ENCODE data around the gene FGF2. TPM values are rescaled to one million over a fixed set of nuclear protein-coding genes. Genes with fewer than 3 reads are reported as not detected.
"Not testable (repeated sequence)": the region's sequence is repeated elsewhere in the genome, so short reads cannot be mapped to it uniquely, and the experiment has no call there.

Gene FGF2
- total RNA-seq, 4 donors from 2014 or later: 32.5 to 54.7 (median 41.8) TPM

GRCh38 chr4:122833999-122834398 is 7.4 kb downstream of the FGF2 start:
- no peak for ATAC-seq
- Histone ChIP-seq H3K9me3 (no peaks in the 10 kb centered on the region), H3K4me1 (peaks cover 12 to 100% (median 23%) of the 10 kb centered on the region in 3 donors), H3K36me3 (no peaks in the 10 kb centered on the region), H3K27me3 (no peaks in the 10 kb centered on the region), H3K27ac (peak overlapping the region in 2 of 4 donors; percentile 20 to 28), H3K4me3 (no peak overlapping the region)
- WGBS, 2 donors (ENCODE audit: low coverage in 1 of 2): 63 to 70% methylated on average over 4 of the region's 4 CpGs
- TF ChIP-seq CTCF (IDR thresholded peaks at IDR 0.05) (no peak), POLR2A (IDR thresholded peaks at IDR 0.05) (no peak), POLR2AphosphoS5 (IDR thresholded peaks at IDR 0.05) (no peak), EP300 (IDR thresholded peaks at IDR 0.05) (no peak)

GRCh38 chr4:122836941-122837340 is 10.3 kb downstream of the FGF2 start:
- no peaks in the 10 kb centered on the region for H3K36me3 ChIP-seq
- H3K9me3 ChIP-seq: no peaks in the 10 kb centered on the region
- TF ChIP-seq POLR2A (IDR thresholded peaks at IDR 0.05): no peak
- TF ChIP-seq CTCF (IDR thresholded peaks at IDR 0.05): no peak
- TF ChIP-seq POLR2AphosphoS5 (IDR thresholded peaks at IDR 0.05): no peak
- H3K4me1 ChIP-seq: peaks cover 14 to 97% (median 19%) of the 10 kb centered on the region in 3 donors
- ATAC-seq: no peak
- no peak overlapping the region for H3K4me3 ChIP-seq
- WGBS, 2 donors (ENCODE audit: low coverage in 1 of 2): 54 to 82% methylated on average over 2 of the region's 2 CpGs
- no peaks in the 10 kb centered on the region for H3K27me3 ChIP-seq
- H3K27ac ChIP-seq: no peak overlapping the region

GRCh38 chr4:122838034-122838433 is 11.4 kb downstream of the FGF2 start:
- H3K4me1 ChIP-seq: peaks cover 15 to 97% (median 17%) of the 10 kb centered on the region in 3 donors

GRCh38 chr4:122842392-122842791 is 15.8 kb downstream of the FGF2 start:
- no peaks in the 10 kb centered on the region for H3K9me3 ChIP-seq
- H3K4me1 ChIP-seq: peaks cover 10 to 69% (median 15%) of the 10 kb centered on the region in 3 donors
- TF ChIP-seq POLR2AphosphoS5 (IDR thresholded peaks at IDR 0.05) (no peak), POLR2A (IDR thresholded peaks at IDR 0.05) (no peak), EP300 (IDR thresholded peaks at IDR 0.05) (no peak), CTCF (IDR thresholded peaks at IDR 0.05) (no peak)
- ATAC-seq: no peak
- WGBS, 2 donors (ENCODE audit: low coverage in 1 of 2): 0 to 57% methylated on average over 1 of the region's 1 CpG
- peak overlapping the region in 3 of 4 donors; percentile 7 to 38 (median 10) for H3K27ac ChIP-seq
- no peaks in the 10 kb centered on the region for H3K27me3 ChIP-seq
- H3K36me3 ChIP-seq: no peaks in the 10 kb centered on the region
- H3K4me3 ChIP-seq: no peak overlapping the region

More at GRCh38 chr4:122838034-122838433, 11.4 kb downstream of the FGF2 start:
- WGBS, 2 donors (ENCODE audit: low coverage in 1 of 2): 67 to 80% methylated on average over 1 of the region's 1 CpG
- H3K27ac ChIP-seq: no peak overlapping the region
- no peak overlapping the region for H3K4me3 ChIP-seq
- no peak for ATAC-seq
- no peaks in the 10 kb centered on the region for H3K27me3 ChIP-seq
- no peak for TF ChIP-seq POLR2AphosphoS5 (IDR thresholded peaks at IDR 0.05)
- no peak for TF ChIP-seq EP300 (IDR thresholded peaks at IDR 0.05)
- TF ChIP-seq CTCF (IDR thresholded peaks at IDR 0.05): no peak
- no peak for TF ChIP-seq POLR2A (IDR thresholded peaks at IDR 0.05)
- no peaks in the 10 kb centered on the region for H3K9me3 ChIP-seq
- H3K36me3 ChIP-seq: no peaks in the 10 kb centered on the region

- peaks cover 10 to 62% (median 15%) of the 10 kb centered on the region in 3 donors for H3K4me1 ChIP-seq
- peak overlapping the region in 2 of 4 donors; percentile 38 to 61 for H3K27ac ChIP-seq
- H3K9me3 ChIP-seq: no peaks in the 10 kb centered on the region
- no peaks in the 10 kb centered on the region for H3K27me3 ChIP-seq
- no peak overlapping the region for H3K4me3 ChIP-seq
- peak; percentile 48 for ATAC-seq
- 54 to 57% methylated on average over 4 of the region's 4 CpGs for WGBS, 2 donors (ENCODE audit: low coverage in 1 of 2)
- H3K36me3 ChIP-seq: no peaks in the 10 kb centered on the region
- TF ChIP-seq POLR2AphosphoS5 (IDR thresholded peaks at IDR 0.05): peak; percentile 30
- TF ChIP-seq POLR2A (IDR thresholded peaks at IDR 0.05): no peak
Observed at GRCh38 chr4:122842984-122843531, 16.4 kb downstream of the FGF2 start.

GRCh38 chr4:122844391-122844790 is 17.8 kb downstream of the FGF2 start:
- H3K9me3 ChIP-seq: not testable (repeated sequence)

More at GRCh38 chr4:122844391-122844790, 17.8 kb downstream of the FGF2 start:
- not testable (repeated sequence) for H3K36me3 ChIP-seq, ATAC-seq, H3K4me3 ChIP-seq, H3K27me3 ChIP-seq, H3K27ac ChIP-seq
- peaks cover 10 to 51% (median 15%) of the 10 kb centered on the region in 3 donors for H3K4me1 ChIP-seq
- WGBS, 2 donors (ENCODE audit: low coverage in 1 of 2): 100% methylated on average over 1 of the region's 1 CpG
